ENCODE results near the gene GFRA1. TPM values are rescaled to one million over a fixed set of nuclear protein-coding genes. Genes with fewer than 3 reads are reported as not detected.

GFRA1 gene
- total and polyA plus RNA-seq, 2 of the 4 experiments (the other 2 are of a cell fraction), result 9.1 to 9.3 TPM

DNA sequence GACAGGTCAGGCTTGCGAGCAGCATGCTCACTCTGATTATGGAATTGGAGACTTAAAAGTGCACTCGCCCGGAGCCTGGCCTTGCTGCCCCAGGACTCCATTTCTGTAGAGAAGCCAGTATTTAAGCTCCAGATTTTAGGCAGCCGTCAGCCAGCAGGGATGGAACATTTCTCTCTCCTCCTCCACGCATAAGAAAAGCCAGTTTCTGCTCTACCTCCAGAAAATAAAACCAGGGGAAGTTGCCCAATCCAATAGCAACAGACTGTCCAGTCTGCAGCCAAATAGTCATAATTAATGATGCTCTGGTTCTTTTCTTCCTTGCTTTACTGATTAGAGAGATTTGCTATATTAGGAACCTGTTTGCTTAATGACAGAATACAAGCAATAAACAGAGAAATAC is 203.2 kb downstream of the GFRA1 start:
- Histone ChIP-seq H2BK15ac (ENCODE audit: low read depth, low read length) (no peak overlapping the region), H2AFZ (replicated peaks; ENCODE audit: low read length, poor library complexity) (no peak overlapping the region), H3K79me1 (ENCODE audit: low read depth in 1 of 2, low read length in 2 of 2) (no peaks in the 10 kb centered on the region), H3K27ac (ENCODE audit: insufficient read depth, low read length) (no peak overlapping the region), H3K56ac (ENCODE audit: extremely low read depth, insufficient read depth, low read length) (no peak overlapping the region), H3K4me2 (ENCODE audit: low read depth, low read length) (no peak overlapping the region), H2AK9ac (replicated peaks; ENCODE audit: low read depth, low read length, poor library complexity) (no peak overlapping the region), H2BK120ac (ENCODE audit: low read depth, low read length) (no peak overlapping the region), H3K27me3 (ENCODE audit: control insufficient read depth, insufficient read depth, low read length) (no peaks in the 10 kb centered on the region), H2AK5ac (ENCODE audit: low read depth, low read length) (no peak overlapping the region), H3K14ac (replicated peaks; ENCODE audit: low read depth, low read length) (no peak overlapping the region), H3K9ac (ENCODE audit: low read depth, low read length) (no peak overlapping the region), H4K91ac (ENCODE audit: insufficient read depth, low read depth, low read length) (no peak overlapping the region), H2BK20ac (ENCODE audit: low read depth, low read length) (no peak overlapping the region), H3K9me1 (ENCODE audit: insufficient read depth, low read length) (no peaks in the 10 kb centered on the region), H4K8ac (ENCODE audit: low read depth in 2 of 2, low read length in 2 of 2) (no peak overlapping the region), H3K18ac (ENCODE audit: low read depth, low read length) (no peak overlapping the region), H4K5ac (ENCODE audit: low read depth, low read length) (no peak overlapping the region), H3K9me3 (ENCODE audit: control insufficient read depth, insufficient read depth, low read length) (no peaks in the 10 kb centered on the region), H3K4me3 (ENCODE audit: insufficient read depth, low read depth, low read length) (no peak overlapping the region), H3K4ac (ENCODE audit: low read depth, low read length) (no peak overlapping the region), H3K23ac (ENCODE audit: low read depth, low read length) (no peak overlapping the region), H2BK5ac (ENCODE audit: low read depth, low read length, poor library complexity, severe bottlenecking) (no peak overlapping the region), H3K4me1 (ENCODE audit: control insufficient read depth, insufficient read depth, low read length) (no peaks in the 10 kb centered on the region), H3K36me3 (ENCODE audit: control insufficient read depth, insufficient read depth, low read length) (no peaks in the 10 kb centered on the region), H4K20me1 (ENCODE audit: insufficient read depth, low read length) (no peaks in the 10 kb centered on the region)
- ChIA-PET CTCF (no interaction called here), POLR2A (ENCODE audit: unreplicated experiment) (no interaction called here)
- in situ Hi-C loops (cut with MboI; ENCODE audit: low sequenced_read_pairs), result no loop called here
- BruUV-seq (replicated peaks), result no TSS peak
- DNase-seq, result no peak
- WGBS, 2 experiments (ENCODE audit: extremely low coverage in 2 of 2, insufficient read length in 1 of 2), result 38% methylated on average over 3 of the region's 5 CpGs; no CpG with 5 or more reads in 1 of the 2 experiments
- no peak for ATAC-seq (ENCODE audit: low read depth)
- dilution Hi-C loops (cut with HindIII; ENCODE audit: low sequenced_read_pairs, unreplicated experiment), result no loop called here
- intact Hi-C loops (cut with micrococcal nuclease), result no loop called here
- no peak for TF ChIP-seq RAD21 (IDR thresholded peaks at IDR 0.05; ENCODE audit: low read length)
- no peak for TF ChIP-seq FOS (IDR thresholded peaks at IDR 0.05; ENCODE audit: low read depth, low read length)
- no peak for TF ChIP-seq MAZ (IDR thresholded peaks at IDR 0.05; ENCODE audit: borderline replicate concordance, low read depth, low read length)
- no peak for TF ChIP-seq SMC3 (IDR thresholded peaks at IDR 0.05; ENCODE audit: low read depth, low read length)
- no peak for TF ChIP-seq NFE2L2 (IDR thresholded peaks at IDR 0.05; ENCODE audit: low read depth, low read length)
- TF ChIP-seq MXI1 (IDR thresholded peaks at IDR 0.05; ENCODE audit: borderline replicate concordance, low read depth, low read length), result no peak
- TF ChIP-seq, protein P1, sequence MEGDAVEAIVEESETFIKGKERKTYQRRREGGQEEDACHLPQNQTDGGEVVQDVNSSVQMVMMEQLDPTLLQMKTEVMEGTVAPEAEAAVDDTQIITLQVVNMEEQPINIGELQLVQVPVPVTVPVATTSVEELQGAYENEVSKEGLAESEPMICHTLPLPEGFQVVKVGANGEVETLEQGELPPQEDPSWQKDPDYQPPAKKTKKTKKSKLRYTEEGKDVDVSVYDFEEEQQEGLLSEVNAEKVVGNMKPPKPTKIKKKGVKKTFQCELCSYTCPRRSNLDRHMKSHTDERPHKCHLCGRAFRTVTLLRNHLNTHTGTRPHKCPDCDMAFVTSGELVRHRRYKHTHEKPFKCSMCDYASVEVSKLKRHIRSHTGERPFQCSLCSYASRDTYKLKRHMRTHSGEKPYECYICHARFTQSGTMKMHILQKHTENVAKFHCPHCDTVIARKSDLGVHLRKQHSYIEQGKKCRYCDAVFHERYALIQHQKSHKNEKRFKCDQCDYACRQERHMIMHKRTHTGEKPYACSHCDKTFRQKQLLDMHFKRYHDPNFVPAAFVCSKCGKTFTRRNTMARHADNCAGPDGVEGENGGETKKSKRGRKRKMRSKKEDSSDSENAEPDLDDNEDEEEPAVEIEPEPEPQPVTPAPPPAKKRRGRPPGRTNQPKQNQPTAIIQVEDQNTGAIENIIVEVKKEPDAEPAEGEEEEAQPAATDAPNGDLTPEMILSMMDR (conservative IDR thresholded peaks at IDR 0.05; ENCODE audit: low read depth, low read length), result no peak
- no peak for TF ChIP-seq BHLHE40 (IDR thresholded peaks at IDR 0.05; ENCODE audit: low read depth, low read length)
- TF ChIP-seq, protein P2, sequence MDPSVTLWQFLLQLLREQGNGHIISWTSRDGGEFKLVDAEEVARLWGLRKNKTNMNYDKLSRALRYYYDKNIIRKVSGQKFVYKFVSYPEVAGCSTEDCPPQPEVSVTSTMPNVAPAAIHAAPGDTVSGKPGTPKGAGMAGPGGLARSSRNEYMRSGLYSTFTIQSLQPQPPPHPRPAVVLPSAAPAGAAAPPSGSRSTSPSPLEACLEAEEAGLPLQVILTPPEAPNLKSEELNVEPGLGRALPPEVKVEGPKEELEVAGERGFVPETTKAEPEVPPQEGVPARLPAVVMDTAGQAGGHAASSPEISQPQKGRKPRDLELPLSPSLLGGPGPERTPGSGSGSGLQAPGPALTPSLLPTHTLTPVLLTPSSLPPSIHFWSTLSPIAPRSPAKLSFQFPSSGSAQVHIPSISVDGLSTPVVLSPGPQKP (IDR thresholded peaks at IDR 0.05; ENCODE audit: borderline replicate concordance, low read depth, low read length), result no peak
- TF ChIP-seq, protein P3, sequence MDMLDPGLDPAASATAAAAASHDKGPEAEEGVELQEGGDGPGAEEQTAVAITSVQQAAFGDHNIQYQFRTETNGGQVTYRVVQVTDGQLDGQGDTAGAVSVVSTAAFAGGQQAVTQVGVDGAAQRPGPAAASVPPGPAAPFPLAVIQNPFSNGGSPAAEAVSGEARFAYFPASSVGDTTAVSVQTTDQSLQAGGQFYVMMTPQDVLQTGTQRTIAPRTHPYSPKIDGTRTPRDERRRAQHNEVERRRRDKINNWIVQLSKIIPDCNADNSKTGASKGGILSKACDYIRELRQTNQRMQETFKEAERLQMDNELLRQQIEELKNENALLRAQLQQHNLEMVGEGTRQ (IDR thresholded peaks at IDR 0.05; ENCODE audit: low read depth, low read length), result no peak
- TF ChIP-seq CEBPB (IDR thresholded peaks at IDR 0.05; ENCODE audit: low read depth, low read length), result no peak
- TF ChIP-seq RFX5 (IDR thresholded peaks at IDR 0.05; ENCODE audit: low read depth, low read length), result no peak
